Sigmoid colon (tissue), 4 donors: Measurements from ENCODE around the gene CMSS1.

Experiments
- POLR2A ChIP-seq, 2 donors: fragments of 450-650 bp; IDR thresholded peaks; one replicate each; pipeline ENCODE4 v1.6.1; 2016; ENCODE audit warnings: antibody characterized with exemption in 2 of 2, mild to moderate bottlenecking in 2 of 2, moderate library complexity in 2 of 2
- POLR2AphosphoS5 ChIP-seq, 4 donors: sonication (generic); formaldehyde crosslinking; IDR thresholded peaks; one replicate each; pipeline ENCODE4 v1.6.1; 2017; ENCODE audit warnings: antibody characterized with exemption in 4 of 4
- TF ChIP-seq, protein P1 (sequence below), 4 experiments: fragments of 450-650 bp in 3 of 4; fragments of 200-600 bp in 1 of 4; IDR thresholded peaks; one replicate each; pipeline ENCODE4 v1.5.1; 2016 to 2019; ENCODE audit warnings: antibody characterized with exemption in 4 of 4, mild to moderate bottlenecking in 3 of 4, moderate library complexity in 2 of 4

DNA sequence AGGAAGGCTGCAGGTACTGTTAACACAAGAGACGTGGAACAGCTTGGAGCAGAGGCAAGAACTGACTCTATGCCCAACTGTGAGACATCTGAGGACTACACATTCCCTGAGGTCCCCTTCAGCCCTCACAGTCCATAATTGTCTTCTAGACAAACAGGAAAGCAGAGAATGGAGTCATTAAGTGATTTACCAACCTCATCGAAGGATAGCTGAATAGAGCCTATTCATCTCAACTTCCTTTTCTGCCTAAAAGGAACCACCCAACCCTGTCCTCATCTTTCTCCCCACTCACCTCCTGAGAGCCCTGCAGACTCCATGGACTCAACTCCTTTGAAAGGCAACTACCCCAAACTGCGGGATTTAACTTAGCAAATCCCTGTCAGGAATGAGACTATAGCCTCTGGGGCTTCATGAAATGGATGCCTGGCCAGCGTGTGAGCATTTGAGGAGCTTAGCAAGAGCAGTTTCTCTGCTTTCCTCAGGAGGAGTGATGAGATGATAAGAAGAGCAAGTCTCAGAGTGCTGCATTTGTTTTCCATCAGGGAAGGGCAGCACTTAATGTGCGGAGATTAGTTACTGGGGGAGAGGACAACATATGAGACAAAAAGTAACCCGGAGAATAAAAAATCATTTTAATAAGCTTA is 358.1 kb downstream of the CMSS1 start:
- TF ChIP-seq, protein P1, sequence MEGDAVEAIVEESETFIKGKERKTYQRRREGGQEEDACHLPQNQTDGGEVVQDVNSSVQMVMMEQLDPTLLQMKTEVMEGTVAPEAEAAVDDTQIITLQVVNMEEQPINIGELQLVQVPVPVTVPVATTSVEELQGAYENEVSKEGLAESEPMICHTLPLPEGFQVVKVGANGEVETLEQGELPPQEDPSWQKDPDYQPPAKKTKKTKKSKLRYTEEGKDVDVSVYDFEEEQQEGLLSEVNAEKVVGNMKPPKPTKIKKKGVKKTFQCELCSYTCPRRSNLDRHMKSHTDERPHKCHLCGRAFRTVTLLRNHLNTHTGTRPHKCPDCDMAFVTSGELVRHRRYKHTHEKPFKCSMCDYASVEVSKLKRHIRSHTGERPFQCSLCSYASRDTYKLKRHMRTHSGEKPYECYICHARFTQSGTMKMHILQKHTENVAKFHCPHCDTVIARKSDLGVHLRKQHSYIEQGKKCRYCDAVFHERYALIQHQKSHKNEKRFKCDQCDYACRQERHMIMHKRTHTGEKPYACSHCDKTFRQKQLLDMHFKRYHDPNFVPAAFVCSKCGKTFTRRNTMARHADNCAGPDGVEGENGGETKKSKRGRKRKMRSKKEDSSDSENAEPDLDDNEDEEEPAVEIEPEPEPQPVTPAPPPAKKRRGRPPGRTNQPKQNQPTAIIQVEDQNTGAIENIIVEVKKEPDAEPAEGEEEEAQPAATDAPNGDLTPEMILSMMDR (IDR thresholded peaks at IDR 0.05) = no peak
- TF ChIP-seq POLR2AphosphoS5 (IDR thresholded peaks at IDR 0.05) (no peak), POLR2A (IDR thresholded peaks at IDR 0.05) (no peak)
